H1 (cell line): ENCODE data around the gene MAPK14. TPM values are rescaled to one million over a fixed set of nuclear protein-coding genes. Genes with fewer than 3 reads are reported as not detected.

ENCODE experiments used
- BCL11A ChIP-seq, 2 experiments: IDR thresholded peaks; one replicate each; pipeline ENCODE4 v1.6.1; 2011; ENCODE audit warnings: low read depth in 2 of 2, low read length in 2 of 2, mild to moderate bottlenecking in 2 of 2
- HDAC6 ChIP-seq: IDR thresholded peaks from one replicate; pipeline ENCODE4 v1.7.1; 2012; ENCODE audit warnings: low read depth, mild to moderate bottlenecking, inconsistent platforms, low read length, moderate library complexity
- KDM1A ChIP-seq: fragments of 200-600, 300-600 bp; sonication (generic); IDR thresholded peaks from 2 replicates; pipeline ENCODE4 v1.7.1; 2016; ENCODE audit warnings: mild to moderate bottlenecking, low read length, borderline replicate concordance
- KDM5A ChIP-seq: fragments of 200-600 bp; IDR thresholded peaks from 2 replicates; pipeline ENCODE4 v1.7.1; 2012; ENCODE audit warnings: mild to moderate bottlenecking, low read length, inconsistent platforms, mixed read lengths
- NANOG ChIP-seq: IDR thresholded peaks from 2 replicates; pipeline ENCODE4 v1.6.1; 2011; ENCODE audit warnings: low read length, low read depth, mild to moderate bottlenecking, inconsistent platforms; ENCODE audit not compliant: insufficient read depth, poor library complexity, severe bottlenecking
- POU5F1 ChIP-seq: IDR thresholded peaks from 2 replicates; pipeline ENCODE4 v1.6.1; 2011; ENCODE audit warnings: low read depth, mild to moderate bottlenecking, low read length, moderate library complexity
- RBBP5 ChIP-seq: IDR thresholded peaks from 2 replicates; pipeline ENCODE4 v1.7.1; 2012; ENCODE audit warnings: low read depth, mild to moderate bottlenecking, inconsistent platforms, low read length, moderate library complexity, borderline replicate concordance
- polyA plus RNA-seq, 7 experiments: library from polyadenylated mRNA; depleted of rRNA in 3 of 7; stranded (reverse) in 5 of 7; unstranded in 2 of 7; fragments of >200 nt in 5 of 7; fragments of 200-250 nt in 2 of 7; gene quantifications; 1 replicate in 5 of 7; 2 replicates in 1 of 7; 4 replicates in 1 of 7; pipeline versions ENCODE4 v1.2.1 to v1.2.3, GENCODE V29; 2011 to 2013; ENCODE audit warnings: missing spikeins in 2 of 7, mixed read lengths in 2 of 7
- total RNA-seq: library from RNA; stranded (reverse); fragmentation: NEBNext Ultra II Directional; extraction: Animal tissue kit (Norgen Biotek cat#: 25700); gene quantifications from 2 replicates; pipeline ENCODE4 v1.2.1, GENCODE V29; 2021

Gene MAPK14
- total and polyA plus RNA-seq, 2 of the 8 experiments (the other 6 are each of a cell fraction or from before 2014, with no cell fraction given) = 18.1 to 39.3 TPM

DNA sequence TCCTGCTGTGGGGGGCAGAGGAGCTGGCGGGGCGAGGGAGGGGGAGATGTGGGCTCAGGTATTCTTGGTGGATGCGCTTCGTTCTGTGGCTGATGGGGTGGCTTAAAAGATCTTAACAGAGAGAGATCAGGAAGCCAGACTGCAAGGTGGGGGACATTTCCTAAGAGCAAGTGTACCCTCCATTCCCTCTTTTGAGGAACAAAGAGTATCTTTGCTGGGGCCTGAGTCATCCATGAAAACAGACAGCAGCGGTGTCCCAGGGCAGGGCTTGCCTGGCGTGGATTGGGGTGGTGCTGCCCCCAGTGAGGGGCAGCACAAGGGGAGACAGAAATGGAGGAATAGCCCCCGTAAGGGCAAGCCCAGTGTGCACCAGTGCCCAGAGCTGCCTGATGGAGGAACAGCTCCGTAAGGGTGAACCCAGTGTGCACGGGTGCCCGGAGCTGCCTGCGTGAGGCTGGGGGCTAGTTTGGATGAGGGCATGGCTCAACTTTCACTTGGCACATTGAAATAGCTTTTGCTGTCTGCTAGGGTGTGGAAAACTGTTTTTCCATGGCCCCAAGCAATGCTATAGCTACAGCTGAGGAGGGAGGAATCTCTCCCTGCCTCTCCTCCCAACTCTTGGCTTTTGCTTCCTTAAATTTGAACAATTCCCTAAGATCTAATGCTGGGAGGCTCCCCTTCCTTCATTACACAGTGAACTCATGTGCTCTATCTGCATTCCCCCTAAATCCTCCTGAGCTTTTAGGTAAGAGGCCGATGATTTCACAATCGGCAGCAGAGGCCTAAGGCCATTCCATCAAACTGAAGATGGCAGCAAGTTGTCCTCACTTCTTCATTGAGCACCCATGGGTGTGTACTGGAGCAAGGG, 115.6 kb downstream of the MAPK14 start (continued):
- TF ChIP-seq KDM5A (no peak), NANOG (no peak), BCL11A (IDR thresholded peaks at IDR 0.05; ENCODE audit: low read depth in 2 of 2, low read length in 2 of 2) (no peak), KDM1A (no peak), RBBP5 (no peak), HDAC6 (no peak), POU5F1 (no peak)
